ENCODE results near the gene ERBB4.

ERBB4 gene

DNA sequence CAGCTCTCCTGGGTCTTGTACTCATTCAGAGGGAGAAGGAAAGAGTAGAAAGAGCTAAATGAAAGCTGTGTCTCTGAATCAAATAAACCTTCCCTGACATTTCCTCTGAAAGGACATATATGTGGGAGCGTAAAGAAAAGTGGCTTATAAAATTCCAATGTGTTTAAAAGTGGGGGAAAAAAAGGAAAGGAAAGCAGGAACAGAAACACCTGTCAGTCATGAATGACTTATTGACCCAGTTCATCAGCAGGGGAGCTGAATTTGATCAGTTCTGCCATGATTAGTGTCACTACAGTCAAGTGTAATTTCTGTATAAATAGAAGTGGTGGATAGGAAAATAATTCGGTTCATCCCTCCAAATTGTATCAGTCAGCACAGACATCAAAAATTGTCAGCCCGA, 382.5 kb downstream of the ERBB4 start:
- H3K9me3 ChIP-seq (ENCODE audit: control insufficient read depth, low read depth, low read length): no peaks in the 10 kb centered on the region
- H3K27ac ChIP-seq (ENCODE audit: low read length): no peak overlapping the region
- H3K36me3 ChIP-seq (ENCODE audit: control insufficient read depth, low read depth, low read length): no peaks in the 10 kb centered on the region
- H3K9ac ChIP-seq (ENCODE audit: low read length): no peak overlapping the region
- no peaks in the 10 kb centered on the region for H3K27me3 ChIP-seq (ENCODE audit: control insufficient read depth, insufficient read depth, low read length)
- no peaks in the 10 kb centered on the region for H3K4me1 ChIP-seq (ENCODE audit: control insufficient read depth, low read depth, low read length)
- H3K4me3 ChIP-seq (ENCODE audit: low read length): no peak overlapping the region

DNA sequence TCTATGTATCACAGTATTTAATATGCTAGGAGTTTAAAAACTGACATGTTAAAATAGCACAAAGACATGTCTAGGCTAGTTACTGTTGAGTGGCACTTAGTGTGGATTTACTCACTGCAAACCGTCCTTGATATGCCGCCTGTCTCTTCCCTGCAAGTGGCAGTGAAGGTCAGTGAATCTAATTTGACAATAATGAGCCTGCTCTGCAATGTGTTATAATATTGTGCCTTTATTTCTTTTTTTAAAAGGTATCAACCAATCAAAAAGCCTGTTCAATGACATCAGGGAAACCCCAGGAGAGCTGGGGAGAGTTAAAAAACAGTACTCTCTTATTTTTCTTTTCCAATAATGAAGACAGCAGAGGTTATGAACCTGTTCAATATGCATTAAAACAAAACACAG, 384.1 kb downstream of the ERBB4 start:
- H3K27ac ChIP-seq (ENCODE audit: low read length): no peak overlapping the region
- no peak overlapping the region for H3K4me3 ChIP-seq (ENCODE audit: low read length)
- no peaks in the 10 kb centered on the region for H3K27me3 ChIP-seq (ENCODE audit: control insufficient read depth, insufficient read depth, low read length)
- no peaks in the 10 kb centered on the region for H3K36me3 ChIP-seq (ENCODE audit: control insufficient read depth, low read depth, low read length)
- no peaks in the 10 kb centered on the region for H3K9me3 ChIP-seq (ENCODE audit: control insufficient read depth, low read depth, low read length)
- H3K9ac ChIP-seq (ENCODE audit: low read length): no peak overlapping the region
- H3K4me1 ChIP-seq (ENCODE audit: control insufficient read depth, low read depth, low read length): no peaks in the 10 kb centered on the region

DNA sequence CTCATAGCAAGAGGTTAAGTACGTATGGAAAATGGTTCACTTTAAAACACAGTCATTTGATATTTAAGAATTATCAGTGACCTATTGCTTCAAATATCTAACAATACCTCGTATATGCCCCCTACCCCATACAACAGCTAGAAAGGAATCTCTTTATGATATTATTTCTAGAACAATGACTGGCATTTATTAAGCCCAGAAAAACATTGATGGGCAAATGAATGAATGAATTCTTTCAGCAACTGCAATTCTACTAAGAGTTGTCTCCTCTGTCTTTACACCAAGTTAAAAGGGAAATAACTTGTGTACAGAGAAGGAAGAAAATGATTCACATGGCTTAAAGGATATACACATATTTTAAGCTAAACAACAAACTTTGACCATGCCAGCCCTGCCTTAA, 384.7 kb downstream of the ERBB4 start:
- Histone ChIP-seq H3K36me3 (ENCODE audit: control insufficient read depth, low read depth, low read length) (no peaks in the 10 kb centered on the region), H3K4me1 (ENCODE audit: control insufficient read depth, low read depth, low read length) (no peaks in the 10 kb centered on the region), H3K27me3 (ENCODE audit: control insufficient read depth, insufficient read depth, low read length) (no peaks in the 10 kb centered on the region), H3K9ac (ENCODE audit: low read length) (no peak overlapping the region), H3K4me3 (ENCODE audit: low read length) (no peak overlapping the region), H3K27ac (ENCODE audit: low read length) (no peak overlapping the region), H3K9me3 (ENCODE audit: control insufficient read depth, low read depth, low read length) (no peaks in the 10 kb centered on the region)

DNA sequence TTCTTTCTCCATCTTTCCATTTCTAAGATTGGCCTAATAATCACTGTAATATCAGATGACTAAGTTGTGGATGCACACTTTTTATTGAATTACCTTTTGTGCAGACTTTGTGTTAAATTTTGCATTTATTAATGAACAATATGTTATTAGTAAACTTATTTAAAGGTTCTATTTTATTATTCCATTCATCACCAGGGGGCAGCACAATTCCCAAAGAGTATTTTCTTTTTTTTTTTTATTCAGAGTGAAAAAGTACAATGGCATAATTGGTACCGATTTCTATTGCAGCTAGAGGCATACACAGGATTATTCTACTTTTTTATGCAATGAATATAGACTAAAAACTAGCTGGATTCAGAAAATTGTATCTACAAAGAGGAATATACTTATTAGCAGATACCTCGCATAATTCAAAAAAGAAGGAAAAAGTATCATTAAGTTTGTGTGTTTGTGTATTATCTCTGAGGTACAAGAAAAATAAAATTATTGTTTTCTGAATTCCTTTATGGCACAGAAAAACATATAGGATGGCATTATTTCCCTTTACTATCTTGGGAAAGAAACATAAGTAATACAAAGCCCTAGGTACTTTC, 390.6 kb downstream of the ERBB4 start:
- no peaks in the 10 kb centered on the region for H3K27me3 ChIP-seq (ENCODE audit: control insufficient read depth, insufficient read depth, low read length)
- no peak overlapping the region for H3K27ac ChIP-seq (ENCODE audit: low read length)
- no peak overlapping the region for H3K9ac ChIP-seq (ENCODE audit: low read length)

DNA sequence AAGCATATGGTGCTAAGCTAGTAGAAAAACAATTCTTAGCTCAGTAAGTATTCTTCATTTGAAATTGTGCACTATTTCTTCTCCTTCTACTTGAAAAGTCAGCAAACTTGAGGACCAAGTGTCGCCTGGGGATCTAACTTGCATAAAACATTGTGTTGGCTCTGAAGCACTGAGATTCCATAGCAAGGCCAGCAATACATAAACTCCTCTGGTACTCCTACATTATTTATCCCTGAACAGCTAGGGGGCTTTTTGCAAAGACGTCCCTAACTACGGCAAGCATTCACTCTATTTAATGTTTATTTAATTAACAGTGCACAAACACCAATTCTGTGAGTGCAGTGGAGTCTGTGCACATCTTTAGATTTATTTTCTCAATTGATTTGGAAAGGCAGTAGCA, 392.2 kb downstream of the ERBB4 start:
- no peaks in the 10 kb centered on the region for H3K9me3 ChIP-seq (ENCODE audit: control insufficient read depth, low read depth, low read length)
- no peaks in the 10 kb centered on the region for H3K36me3 ChIP-seq (ENCODE audit: control insufficient read depth, low read depth, low read length)
- H3K4me1 ChIP-seq (ENCODE audit: control insufficient read depth, low read depth, low read length): no peaks in the 10 kb centered on the region
- no peaks in the 10 kb centered on the region for H3K27me3 ChIP-seq (ENCODE audit: control insufficient read depth, insufficient read depth, low read length)
- no peak overlapping the region for H3K9ac ChIP-seq (ENCODE audit: low read length)
- H3K27ac ChIP-seq (ENCODE audit: low read length): no peak overlapping the region
- H3K4me3 ChIP-seq (ENCODE audit: low read length): no peak overlapping the region

More for the DNA sequence above, 390.6 kb downstream of the ERBB4 start:
- Histone ChIP-seq H3K4me3 (ENCODE audit: low read length) (no peak overlapping the region), H3K4me1 (ENCODE audit: control insufficient read depth, low read depth, low read length) (no peaks in the 10 kb centered on the region), H3K36me3 (ENCODE audit: control insufficient read depth, low read depth, low read length) (no peaks in the 10 kb centered on the region), H3K9me3 (ENCODE audit: control insufficient read depth, low read depth, low read length) (no peaks in the 10 kb centered on the region)

DNA sequence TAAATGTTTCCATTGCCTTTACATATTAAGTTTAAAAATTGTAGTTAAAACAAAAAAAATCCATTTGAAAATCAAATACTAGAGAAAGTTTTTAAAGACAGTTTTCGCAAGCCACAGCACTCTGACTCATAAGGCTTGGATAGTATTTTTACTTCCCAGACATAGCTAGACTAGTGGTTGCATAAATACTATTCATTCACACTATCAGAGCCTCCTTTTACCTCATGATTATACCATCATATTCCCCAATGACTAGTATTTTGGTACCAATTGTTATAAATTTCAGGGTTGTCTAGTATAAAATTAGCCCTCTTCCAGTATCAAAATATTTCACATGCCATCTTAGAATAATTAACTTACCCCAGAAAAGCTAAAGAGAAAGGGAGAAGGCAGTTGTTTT, 393.5 kb downstream of the ERBB4 start:
- Histone ChIP-seq H3K9ac (ENCODE audit: low read length) (no peak overlapping the region), H3K27me3 (ENCODE audit: control insufficient read depth, insufficient read depth, low read length) (no peaks in the 10 kb centered on the region), H3K4me1 (ENCODE audit: control insufficient read depth, low read depth, low read length) (no peaks in the 10 kb centered on the region), H3K36me3 (ENCODE audit: control insufficient read depth, low read depth, low read length) (no peaks in the 10 kb centered on the region), H3K9me3 (ENCODE audit: control insufficient read depth, low read depth, low read length) (no peaks in the 10 kb centered on the region), H3K4me3 (ENCODE audit: low read length) (no peak overlapping the region), H3K27ac (ENCODE audit: low read length) (no peak overlapping the region)

DNA sequence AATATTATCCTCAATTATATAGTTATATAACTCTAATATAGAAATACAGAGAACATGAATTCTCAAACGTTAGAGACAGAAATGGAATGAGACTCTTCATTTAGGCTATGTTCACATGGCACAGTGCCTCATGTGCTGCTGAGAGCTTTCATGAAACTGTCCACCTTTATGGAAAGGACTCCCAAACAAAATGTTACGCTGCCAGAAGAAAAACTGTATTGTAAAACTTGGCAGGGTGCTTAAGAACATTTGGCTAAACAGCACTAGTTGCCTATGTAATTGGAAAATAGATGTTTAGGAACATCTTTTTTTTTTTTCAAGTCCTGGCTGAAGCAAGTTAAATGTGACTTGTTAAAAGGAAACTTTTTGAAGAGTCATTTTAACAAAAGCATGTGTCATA, 396.0 kb downstream of the ERBB4 start:
- Histone ChIP-seq H3K4me3 (ENCODE audit: low read length) (no peak overlapping the region), H3K4me1 (ENCODE audit: control insufficient read depth, low read depth, low read length) (no peaks in the 10 kb centered on the region), H3K9me3 (ENCODE audit: control insufficient read depth, low read depth, low read length) (no peaks in the 10 kb centered on the region), H3K27me3 (ENCODE audit: control insufficient read depth, insufficient read depth, low read length) (no peaks in the 10 kb centered on the region), H3K36me3 (ENCODE audit: control insufficient read depth, low read depth, low read length) (no peaks in the 10 kb centered on the region), H3K27ac (ENCODE audit: low read length) (no peak overlapping the region), H3K9ac (ENCODE audit: low read length) (no peak overlapping the region)

DNA sequence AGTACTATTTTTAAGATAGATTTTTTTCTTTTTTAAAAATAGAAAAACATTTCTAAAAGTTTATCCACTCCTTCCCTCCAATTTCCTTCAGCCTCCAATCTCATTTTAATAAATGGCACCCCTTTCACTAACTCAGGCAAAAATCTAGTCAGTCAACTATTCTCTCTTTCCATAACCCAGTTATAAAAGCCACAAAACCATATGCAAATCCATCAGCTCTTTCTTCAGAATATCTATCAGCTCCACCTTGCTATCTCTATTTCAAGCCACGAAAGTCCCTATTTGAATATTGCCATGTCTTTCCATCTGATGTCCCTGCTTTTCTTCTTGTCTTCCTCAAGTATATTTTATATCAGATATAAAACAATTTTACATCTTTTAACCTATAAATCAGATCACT, 397.1 kb downstream of the ERBB4 start:
- H3K27ac ChIP-seq (ENCODE audit: low read length): no peak overlapping the region
- no peaks in the 10 kb centered on the region for H3K4me1 ChIP-seq (ENCODE audit: control insufficient read depth, low read depth, low read length)
- no peak overlapping the region for H3K4me3 ChIP-seq (ENCODE audit: low read length)
- H3K9me3 ChIP-seq (ENCODE audit: control insufficient read depth, low read depth, low read length): no peaks in the 10 kb centered on the region
- H3K36me3 ChIP-seq (ENCODE audit: control insufficient read depth, low read depth, low read length): no peaks in the 10 kb centered on the region
- no peak overlapping the region for H3K9ac ChIP-seq (ENCODE audit: low read length)
- H3K27me3 ChIP-seq (ENCODE audit: control insufficient read depth, insufficient read depth, low read length): no peaks in the 10 kb centered on the region

DNA sequence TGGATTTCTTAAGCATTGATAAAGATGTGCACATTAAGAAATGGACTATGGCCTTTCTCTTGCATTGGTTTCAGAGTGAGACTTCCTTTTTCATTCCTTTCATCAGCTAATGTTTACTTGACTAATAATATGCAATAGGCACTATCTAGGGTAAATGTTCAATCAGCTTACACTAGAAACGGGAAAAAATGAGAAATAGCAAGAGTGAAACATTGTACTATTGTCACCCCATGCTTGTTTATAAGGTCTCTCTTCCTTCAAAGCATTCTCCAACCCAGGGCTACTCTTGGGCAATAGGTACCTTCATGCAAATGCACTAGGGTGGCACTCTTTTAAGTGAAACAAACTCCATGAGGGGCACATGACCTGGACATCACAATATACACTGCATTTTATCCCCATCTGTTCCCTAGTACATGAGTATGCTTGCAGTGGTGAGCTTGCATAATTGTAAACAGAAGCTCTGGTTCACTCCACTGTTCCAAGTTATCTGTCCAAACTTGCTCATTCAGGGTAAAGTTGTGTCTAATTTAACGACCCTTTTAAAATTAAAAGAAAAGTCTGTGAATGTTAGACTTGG, 402.3 kb downstream of the ERBB4 start:
- H3K27me3 ChIP-seq (ENCODE audit: control insufficient read depth, insufficient read depth, low read length): no peaks in the 10 kb centered on the region
- H3K9me3 ChIP-seq (ENCODE audit: control insufficient read depth, low read depth, low read length): no peaks in the 10 kb centered on the region
- H3K36me3 ChIP-seq (ENCODE audit: control insufficient read depth, low read depth, low read length): no peaks in the 10 kb centered on the region
- H3K27ac ChIP-seq (ENCODE audit: low read length): no peak overlapping the region
- no peak overlapping the region for H3K4me3 ChIP-seq (ENCODE audit: low read length)
- no peaks in the 10 kb centered on the region for H3K4me1 ChIP-seq (ENCODE audit: control insufficient read depth, low read depth, low read length)
- no peak overlapping the region for H3K9ac ChIP-seq (ENCODE audit: low read length)

DNA sequence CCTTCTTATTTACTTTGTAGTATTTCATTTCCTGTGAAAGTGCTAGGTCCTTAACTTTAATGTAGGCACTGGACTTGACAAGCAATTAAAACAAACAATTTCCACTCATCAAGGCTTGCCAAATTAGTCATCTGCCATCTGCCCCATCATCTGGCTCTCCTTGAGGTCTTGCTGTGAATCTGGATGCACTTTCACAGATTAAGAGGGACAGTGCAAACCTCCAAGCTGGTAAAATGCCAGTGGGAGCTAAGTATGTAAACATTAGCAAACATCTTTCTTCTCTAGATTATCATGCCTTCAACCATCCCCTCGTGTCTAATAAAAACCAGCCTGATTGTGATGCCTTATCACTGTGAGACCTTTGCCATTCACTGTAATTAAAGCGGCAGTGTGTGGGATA, 402.9 kb downstream of the ERBB4 start:
- Histone ChIP-seq H3K4me3 (ENCODE audit: low read length) (no peak overlapping the region), H3K9me3 (ENCODE audit: control insufficient read depth, low read depth, low read length) (no peaks in the 10 kb centered on the region), H3K36me3 (ENCODE audit: control insufficient read depth, low read depth, low read length) (no peaks in the 10 kb centered on the region), H3K9ac (ENCODE audit: low read length) (no peak overlapping the region), H3K27me3 (ENCODE audit: control insufficient read depth, insufficient read depth, low read length) (no peaks in the 10 kb centered on the region), H3K4me1 (ENCODE audit: control insufficient read depth, low read depth, low read length) (no peaks in the 10 kb centered on the region), H3K27ac (ENCODE audit: low read length) (no peak overlapping the region)

DNA sequence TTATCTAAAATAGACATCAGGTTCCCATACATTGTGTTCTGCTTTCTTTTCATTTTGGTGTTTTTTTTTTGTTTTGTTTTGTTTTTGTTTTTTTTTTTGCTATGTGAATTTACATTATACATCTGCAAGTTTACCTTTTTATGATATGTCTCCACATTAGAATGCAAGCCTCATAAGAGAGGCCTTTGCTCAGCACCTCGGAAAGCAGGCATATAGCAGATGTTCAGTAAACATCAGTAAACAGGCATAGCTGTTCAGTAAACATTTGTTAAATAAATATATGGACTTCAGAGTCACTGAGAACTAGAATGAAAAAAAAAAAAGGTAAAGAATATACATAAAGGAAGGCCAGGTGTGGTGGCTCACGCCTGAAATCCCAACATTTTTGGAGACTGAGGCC, 405.3 kb downstream of the ERBB4 start:
- Histone ChIP-seq H3K27me3 (ENCODE audit: control insufficient read depth, insufficient read depth, low read length) (no peaks in the 10 kb centered on the region), H3K4me3 (ENCODE audit: low read length) (no peak overlapping the region), H3K9ac (ENCODE audit: low read length) (no peak overlapping the region), H3K36me3 (ENCODE audit: control insufficient read depth, low read depth, low read length) (no peaks in the 10 kb centered on the region), H3K27ac (ENCODE audit: low read length) (no peak overlapping the region), H3K9me3 (ENCODE audit: control insufficient read depth, low read depth, low read length) (no peaks in the 10 kb centered on the region), H3K4me1 (ENCODE audit: control insufficient read depth, low read depth, low read length) (no peaks in the 10 kb centered on the region)

DNA sequence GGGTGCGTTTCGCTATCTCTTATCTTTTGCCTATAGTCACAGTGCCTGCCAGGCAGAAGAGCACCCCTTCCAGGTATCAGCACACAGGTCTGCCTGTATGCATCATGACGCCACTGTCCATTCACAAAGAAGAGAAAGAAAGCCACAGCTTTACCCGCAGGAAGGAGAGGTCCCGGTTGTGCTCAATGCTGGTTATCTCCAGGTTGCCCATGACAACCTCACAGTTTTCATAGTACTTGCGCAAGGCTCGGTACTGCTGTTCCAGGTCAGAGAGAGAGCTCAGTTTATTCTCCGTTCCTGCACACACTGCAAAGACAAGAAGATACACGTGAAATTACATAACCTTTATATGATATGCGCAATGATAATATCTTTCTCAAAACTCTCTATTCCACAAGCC, 414.0 kb downstream of the ERBB4 start:
- no peak overlapping the region for H3K4me3 ChIP-seq (ENCODE audit: low read length)
- no peak overlapping the region for H3K9ac ChIP-seq (ENCODE audit: low read length)
- H3K4me1 ChIP-seq (ENCODE audit: control insufficient read depth, low read depth, low read length): no peaks in the 10 kb centered on the region
- H3K27ac ChIP-seq (ENCODE audit: low read length): no peak overlapping the region
- H3K27me3 ChIP-seq (ENCODE audit: control insufficient read depth, insufficient read depth, low read length): no peaks in the 10 kb centered on the region
- H3K36me3 ChIP-seq (ENCODE audit: control insufficient read depth, low read depth, low read length): no peaks in the 10 kb centered on the region
- H3K9me3 ChIP-seq (ENCODE audit: control insufficient read depth, low read depth, low read length): no peaks in the 10 kb centered on the region
